Tibial nerve (tissue), 4 donors: ENCODE data around the gene YAE1. TPM values are rescaled to one million over a fixed set of nuclear protein-coding genes. Genes with fewer than 3 reads are reported as not detected.

Experiments used
- DNase-seq, 2 donors: peaks; one replicate each; pipeline ENCODE4 v3.0.0-alpha.2; 2019; ENCODE audit warnings: low spot score in 2 of 2
- H3K27ac ChIP-seq, 4 donors: fragments of 200-600 bp; sonication (generic) in 3 of 4; one replicate each; pipeline ENCODE4 v1.5.1; 2017 to 2019; ENCODE audit warnings: mild to moderate bottlenecking in 1 of 4
- H3K27me3 ChIP-seq, 2 donors: fragments of 200-600 bp; sonication (generic) in 1 of 2; one replicate each; pipeline versions ENCODE4 v1.5.1 to v1.6.0; 2017 to 2019
- H3K36me3 ChIP-seq, 3 donors: fragments of 200-600 bp; sonication (generic); one replicate each; pipeline ENCODE4 v1.5.1; 2018 to 2019
- H3K4me1 ChIP-seq, 4 donors: fragments of 200-600 bp; sonication (generic) in 3 of 4; one replicate each; pipeline ENCODE4 v1.5.1; 2017 to 2019
- H3K4me3 ChIP-seq, 4 donors: fragments of 200-600 bp; sonication (generic) in 3 of 4; one replicate each; pipeline ENCODE4 v1.5.1; 2017 to 2019; ENCODE audit warnings: mild to moderate bottlenecking in 1 of 4, moderate library complexity in 1 of 4
- H3K9me3 ChIP-seq, 4 donors: fragments of 200-600 bp; sonication (generic) in 3 of 4; one replicate each; pipeline ENCODE4 v1.5.1; 2017 to 2019
- EP300 ChIP-seq, 2 donors: sonication (generic); formaldehyde crosslinking; IDR thresholded peaks; one replicate each; pipeline ENCODE4 v1.6.1; 2017; ENCODE audit warnings: antibody characterized with exemption in 2 of 2, mild to moderate bottlenecking in 1 of 2
- POLR2A ChIP-seq, 2 donors: fragments of 450-650 bp; IDR thresholded peaks; one replicate each; pipeline ENCODE4 v1.6.1; 2017; ENCODE audit warnings: antibody characterized with exemption in 2 of 2, mild to moderate bottlenecking in 2 of 2, moderate library complexity in 2 of 2
- WGBS, 2 donors: methylation state at CpG; one replicate each; pipeline ENCODE4 v1.1.5; 2018; 5-methylcytosine and 5-hydroxymethylcytosine counted together
- total RNA-seq, 4 donors: library from RNA; depleted of rRNA; stranded (reverse); fragments of >200 nt; gene quantifications; one replicate each; pipeline ENCODE4 v1.1.0, GENCODE V29; 2016
- TF ChIP-seq, protein P1 (sequence below), 5 experiments: fragments of 200-600 bp in 3 of 5; fragments of 450-650 bp in 2 of 5; sonication (generic) in 3 of 5; IDR thresholded peaks; one replicate each; pipeline ENCODE4 v1.5.1; 2016 to 2019; ENCODE audit warnings: antibody characterized with exemption in 5 of 5, mild to moderate bottlenecking in 3 of 5, moderate library complexity in 2 of 5

YAE1 gene
- 10 to 100 TPM in 3 of 4 donors, 1 to 10 TPM in 1; 7.1 to 29.3 (median 18.4) TPM for total RNA-seq

DNA sequence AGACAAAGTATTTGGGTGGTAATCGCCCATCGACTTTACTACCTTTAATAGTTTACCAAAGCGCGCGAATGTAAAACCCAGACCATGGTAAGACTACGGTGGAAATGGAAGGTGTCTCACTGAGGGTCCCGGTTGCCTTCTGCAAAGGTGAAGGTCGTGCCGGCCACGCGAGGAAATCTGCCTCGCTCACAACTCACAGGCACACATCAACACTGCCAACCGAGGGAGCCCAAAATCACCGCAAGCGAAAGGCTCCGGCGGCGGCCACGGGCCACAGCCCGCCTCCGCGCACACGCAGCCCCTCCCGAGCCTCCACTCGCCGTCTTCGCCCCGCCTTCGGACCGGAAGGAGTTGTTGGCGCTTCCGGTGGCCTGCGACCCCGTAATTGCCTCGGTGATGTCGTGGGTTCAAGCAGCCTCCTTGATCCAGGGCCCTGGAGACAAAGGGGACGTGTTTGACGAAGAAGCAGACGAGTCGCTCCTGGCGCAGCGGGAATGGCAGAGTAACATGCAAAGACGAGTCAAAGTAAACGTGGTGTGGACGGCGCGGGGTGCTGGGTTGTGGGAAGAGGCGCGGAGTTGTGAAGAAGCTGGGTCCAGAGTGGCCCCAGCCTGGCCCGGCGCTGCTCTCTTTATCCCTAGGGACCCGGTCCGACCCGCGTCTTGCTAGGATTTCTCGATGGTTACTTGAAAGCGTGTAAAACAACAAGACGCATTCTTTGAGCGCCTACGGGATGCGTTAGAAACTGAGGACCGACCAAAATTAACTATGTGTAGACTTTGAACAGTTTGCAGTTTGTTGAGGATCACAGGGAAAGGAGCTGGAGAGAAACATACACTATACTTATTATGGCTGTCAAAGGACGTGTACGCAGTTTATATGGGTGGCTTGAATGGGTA, at the start of gene YAE1:
TSS of gene YAE1 (plus strand) at position 382 of the 899 bp plus-strand sequence. CDS start at position 397, 15 bp downstream.
- TF ChIP-seq, protein P1, sequence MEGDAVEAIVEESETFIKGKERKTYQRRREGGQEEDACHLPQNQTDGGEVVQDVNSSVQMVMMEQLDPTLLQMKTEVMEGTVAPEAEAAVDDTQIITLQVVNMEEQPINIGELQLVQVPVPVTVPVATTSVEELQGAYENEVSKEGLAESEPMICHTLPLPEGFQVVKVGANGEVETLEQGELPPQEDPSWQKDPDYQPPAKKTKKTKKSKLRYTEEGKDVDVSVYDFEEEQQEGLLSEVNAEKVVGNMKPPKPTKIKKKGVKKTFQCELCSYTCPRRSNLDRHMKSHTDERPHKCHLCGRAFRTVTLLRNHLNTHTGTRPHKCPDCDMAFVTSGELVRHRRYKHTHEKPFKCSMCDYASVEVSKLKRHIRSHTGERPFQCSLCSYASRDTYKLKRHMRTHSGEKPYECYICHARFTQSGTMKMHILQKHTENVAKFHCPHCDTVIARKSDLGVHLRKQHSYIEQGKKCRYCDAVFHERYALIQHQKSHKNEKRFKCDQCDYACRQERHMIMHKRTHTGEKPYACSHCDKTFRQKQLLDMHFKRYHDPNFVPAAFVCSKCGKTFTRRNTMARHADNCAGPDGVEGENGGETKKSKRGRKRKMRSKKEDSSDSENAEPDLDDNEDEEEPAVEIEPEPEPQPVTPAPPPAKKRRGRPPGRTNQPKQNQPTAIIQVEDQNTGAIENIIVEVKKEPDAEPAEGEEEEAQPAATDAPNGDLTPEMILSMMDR (IDR thresholded peaks at IDR 0.05) = no peak
- TF ChIP-seq POLR2A (IDR thresholded peaks at IDR 0.05) (peak in 1 of 2 donors; percentile 53), EP300 (IDR thresholded peaks at IDR 0.05) (peak; percentile 63 to 85)
- Histone ChIP-seq H3K4me3 (peak within 1 kb of the TSS; percentile 54 to 93 (median 59)), H3K27me3 (no peaks in the 10 kb centered on the region), H3K36me3 (peaks cover 0 to 9% (median 0%) of the 10 kb centered on the region in 3 donors), H3K9me3 (no peaks in the 10 kb centered on the region), H3K27ac (peak within 1 kb of the TSS; percentile 60 to 86 (median 82)), H3K4me1 (peaks cover 0 to 26% (median 6%) of the 10 kb centered on the region in 4 donors)
- 1% methylated on average over 40 to 64 of the region's 64 CpGs for WGBS, 2 donors
- DNase-seq = peak; percentile 62 to 74

DNA sequence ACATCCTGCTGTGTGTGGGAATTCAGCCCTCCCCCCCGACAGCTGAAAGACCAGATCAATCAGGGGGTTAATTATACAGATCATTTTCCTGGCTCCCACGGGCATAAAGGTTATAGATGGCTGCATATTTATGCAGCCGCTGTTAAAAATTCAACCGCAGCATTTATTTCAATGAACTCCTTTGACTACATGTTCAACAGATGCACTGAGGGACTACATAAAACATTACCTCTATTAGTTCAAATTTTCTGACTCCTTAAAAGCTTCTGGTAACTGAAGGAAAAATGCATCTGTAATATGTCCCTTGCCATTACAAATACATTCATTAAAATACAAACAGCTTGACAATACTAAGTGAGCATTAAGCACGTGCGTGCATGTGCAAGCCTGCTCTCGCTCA, 49.7 kb upstream of the YAE1 start:
- TF ChIP-seq, protein P1 (IDR thresholded peaks at IDR 0.05) = no peak
- TF ChIP-seq EP300 (IDR thresholded peaks at IDR 0.05) (no peak), POLR2A (IDR thresholded peaks at IDR 0.05) (no peak)
- Histone ChIP-seq H3K27me3 (no peaks in the 10 kb centered on the region), H3K4me3 (no peak overlapping the region), H3K36me3 (no peaks in the 10 kb centered on the region), H3K27ac (no peak overlapping the region), H3K4me1 (peaks cover 0 to 3% (median 0%) of the 10 kb centered on the region in 4 donors), H3K9me3 (no peaks in the 10 kb centered on the region)
- 44 to 49% methylated on average over 7 of the region's 7 CpGs for WGBS, 2 donors
- DNase-seq = no peak

- Histone ChIP-seq H3K36me3 (no peaks in the 10 kb centered on the region), H3K4me1 (peaks cover 0 to 3% (median 0%) of the 10 kb centered on the region in 4 donors), H3K27ac (no peak overlapping the region), H3K9me3 (no peaks in the 10 kb centered on the region), H3K27me3 (no peaks in the 10 kb centered on the region), H3K4me3 (no peak overlapping the region)
- TF ChIP-seq EP300 (IDR thresholded peaks at IDR 0.05) = no peak
- TF ChIP-seq, protein P1 (IDR thresholded peaks at IDR 0.05) = no peak
- TF ChIP-seq POLR2A (IDR thresholded peaks at IDR 0.05) = no peak
- WGBS, 2 donors = 75 to 76% methylated on average over 3 of the region's 3 CpGs
- DNase-seq = no peak
These were observed 49.0 kb upstream of the YAE1 start for GRCh38 chr7:39517240-39517639.

GRCh38 chr7:39525926-39526325, 40.3 kb upstream of the YAE1 start:
- 90 to 100% methylated on average over 1 of the region's 1 CpG for WGBS, 2 donors
- H3K27me3 ChIP-seq = no peaks in the 10 kb centered on the region
- no peak for DNase-seq

More at GRCh38 chr7:39525926-39526325, 40.3 kb upstream of the YAE1 start:
- Histone ChIP-seq H3K27ac (no peak overlapping the region), H3K9me3 (no peaks in the 10 kb centered on the region), H3K4me1 (no peaks in the 10 kb centered on the region), H3K4me3 (no peak overlapping the region), H3K36me3 (no peaks in the 10 kb centered on the region)
- TF ChIP-seq EP300 (IDR thresholded peaks at IDR 0.05) (no peak), POLR2A (IDR thresholded peaks at IDR 0.05) (no peak)
- TF ChIP-seq, protein P1 (IDR thresholded peaks at IDR 0.05) = no peak
